ENCODE measurements around the gene DNPH1. TPM values are rescaled to one million over a fixed set of nuclear protein-coding genes. Genes with fewer than 3 reads are reported as not detected.

DNPH1 gene
- total and polyA plus RNA-seq, 4 donors: 32.0 to 135 (median 84.5) TPM

- Histone ChIP-seq H3K4me3 (no peak overlapping the region), H3K9ac (ENCODE audit: insufficient read depth in 1 of 2, low read length in 2 of 2) (no peak overlapping the region), H3K9me3 (ENCODE audit: control insufficient read depth in 4 of 4, insufficient read depth in 3 of 4, low read length in 3 of 4) (no peaks in the 10 kb centered on the region), H3K27ac (ENCODE audit: low read depth in 1 of 2, low read length in 1 of 2) (no peak overlapping the region), H3K27me3 (ENCODE audit: control insufficient read depth in 3 of 3, insufficient read depth in 3 of 3, low read length in 2 of 3) (no peaks in the 10 kb centered on the region), H3K4me1 (ENCODE audit: control insufficient read depth in 5 of 5, insufficient read depth in 5 of 5, low read length in 5 of 5) (peaks cover 0 to 4% (median 0%) of the 10 kb centered on the region in 5 donors), H3K36me3 (ENCODE audit: control insufficient read depth in 4 of 4, insufficient read depth in 4 of 4, low read length in 4 of 4) (peaks cover 0 to 23% (median 8%) of the 10 kb centered on the region in 4 donors)
- no peak for TF ChIP-seq CTCF (IDR thresholded peaks at IDR 0.05; ENCODE audit: control extremely low read depth, extremely low read depth)
- 91 to 92% methylated on average over 12 to 14 of the region's 14 CpGs for WGBS, 2 donors
- ATAC-seq (ENCODE audit: insufficient read depth, low FRiP score) (no peak), DNase-seq (no peak)
These were observed 6.1 kb downstream of the DNPH1 start for GRCh38 chr6:43223175-43223574.

- Histone ChIP-seq H3K9ac (ENCODE audit: insufficient read depth in 1 of 2, low read length in 2 of 2) (no peak overlapping the region), H3K4me3 (no peak overlapping the region), H3K4me1 (ENCODE audit: control insufficient read depth in 5 of 5, insufficient read depth in 5 of 5, low read length in 5 of 5) (peaks cover 0 to 4% (median 0%) of the 10 kb centered on the region in 5 donors), H3K9me3 (ENCODE audit: control insufficient read depth in 4 of 4, insufficient read depth in 3 of 4, low read length in 3 of 4) (no peaks in the 10 kb centered on the region), H3K36me3 (ENCODE audit: control insufficient read depth in 4 of 4, insufficient read depth in 4 of 4, low read length in 4 of 4) (peaks cover 0 to 23% (median 8%) of the 10 kb centered on the region in 4 donors), H3K27ac (ENCODE audit: low read depth in 1 of 2, low read length in 1 of 2) (no peak overlapping the region), H3K27me3 (ENCODE audit: control insufficient read depth in 3 of 3, insufficient read depth in 3 of 3, low read length in 2 of 3) (no peaks in the 10 kb centered on the region)
- ATAC-seq (ENCODE audit: insufficient read depth, low FRiP score) (no peak), DNase-seq (no peak)
- WGBS, 2 donors: 92 to 93% methylated on average over 15 of the region's 15 CpGs
- TF ChIP-seq CTCF (IDR thresholded peaks at IDR 0.05; ENCODE audit: control extremely low read depth, extremely low read depth): no peak
These were observed 6.7 kb downstream of the DNPH1 start for GRCh38 chr6:43222418-43223059.

- 87 to 89% methylated on average over 20 of the region's 20 CpGs for WGBS, 2 donors
- DNase-seq: no peak
These were observed 8.0 kb downstream of the DNPH1 start for GRCh38 chr6:43221046-43221972.

More at GRCh38 chr6:43221046-43221972, 8.0 kb downstream of the DNPH1 start:
- Histone ChIP-seq H3K27me3 (ENCODE audit: control insufficient read depth in 3 of 3, insufficient read depth in 3 of 3, low read length in 2 of 3) (no peaks in the 10 kb centered on the region), H3K4me3 (no peak overlapping the region), H3K36me3 (ENCODE audit: control insufficient read depth in 4 of 4, insufficient read depth in 4 of 4, low read length in 4 of 4) (peaks cover 3 to 26% (median 10%) of the 10 kb centered on the region in 4 donors), H3K4me1 (ENCODE audit: control insufficient read depth in 5 of 5, insufficient read depth in 5 of 5, low read length in 5 of 5) (peaks cover 0 to 4% (median 0%) of the 10 kb centered on the region in 5 donors), H3K9ac (ENCODE audit: insufficient read depth in 1 of 2, low read length in 2 of 2) (no peak overlapping the region), H3K27ac (ENCODE audit: low read depth in 1 of 2, low read length in 1 of 2) (no peak overlapping the region), H3K9me3 (ENCODE audit: control insufficient read depth in 4 of 4, insufficient read depth in 3 of 4, low read length in 3 of 4) (no peaks in the 10 kb centered on the region)
- TF ChIP-seq CTCF (IDR thresholded peaks at IDR 0.05; ENCODE audit: control extremely low read depth, extremely low read depth): no peak
- no peak for ATAC-seq (ENCODE audit: insufficient read depth, low FRiP score)
